Common myeloid progenitor, CD34-positive (primary cell): ENCODE results near the gene MEX3A. TPM values are rescaled to one million over a fixed set of nuclear protein-coding genes. Genes with fewer than 3 reads are reported as not detected.
A peak's percentile ranks its signal among the peaks of the same experiment; 100 is the strongest.

Experiments used
- CTCF ChIA-PET: fragments of 350-600 bp; sonication (Branson Sonifier 250); formaldehyde crosslinking; loops from one replicate; lab custom pipeline; 2021; ENCODE audit warnings: antibody characterized with exemption; lab: Charles Lee
- POLR2A ChIA-PET: fragments of 350-600 bp; sonication (Branson Sonifier 250); formaldehyde crosslinking; loops from one replicate; lab custom pipeline; 2021; ENCODE audit warnings: antibody characterized with exemption; lab: Charles Lee
- DNase-seq, 3 donors: peaks; one replicate each; pipeline versions ENCODE4 v3.0.0 to v3.0.0-alpha.2; 2013
- H3K27ac ChIP-seq, 2 experiments: 1 replicate in 1 of 2; 2 replicates in 1 of 2; pipeline ENCODE4 v1.7.0; 2013; ENCODE audit warnings: inconsistent platforms in 2 of 2, low read length in 2 of 2, mild to moderate bottlenecking in 2 of 2, low read depth in 1 of 2, moderate library complexity in 1 of 2; ENCODE audit not compliant: severe bottlenecking in 2 of 2, insufficient read depth in 1 of 2, poor library complexity in 1 of 2
- H3K27me3 ChIP-seq, 5 experiments: replicated peaks in 2 of 5; 1 replicate in 3 of 5; 2 replicates in 2 of 5; pipeline versions ENCODE4 v1.6.1 to v1.7.0; 2013; ENCODE audit warnings: low read length in 4 of 5, mild to moderate bottlenecking in 2 of 5, moderate library complexity in 2 of 5, inconsistent platforms in 1 of 5; ENCODE audit not compliant: insufficient read depth in 5 of 5, control insufficient read depth in 4 of 5
- H3K36me3 ChIP-seq, 4 experiments: 1 replicate in 2 of 4; 2 replicates in 2 of 4; pipeline versions ENCODE4 v1.6.1 to v1.7.0; 2013; ENCODE audit warnings: low read length in 3 of 4, control low read depth in 1 of 4, mild to moderate bottlenecking in 1 of 4; ENCODE audit not compliant: control insufficient read depth in 4 of 4, insufficient read depth in 4 of 4
- H3K4me1 ChIP-seq, 4 experiments: 1 replicate in 3 of 4; 2 replicates in 1 of 4; pipeline versions ENCODE4 v1.6.1 to v1.7.1; 2013; ENCODE audit warnings: low read length in 3 of 4, mild to moderate bottlenecking in 3 of 4, control low read depth in 1 of 4, inconsistent platforms in 1 of 4, moderate library complexity in 1 of 4; ENCODE audit not compliant: control insufficient read depth in 4 of 4, insufficient read depth in 4 of 4; ENCODE audit errors: control extremely low read depth in 1 of 4
- H3K4me3 ChIP-seq, 7 experiments: 1 replicate in 4 of 7; 2 replicates in 3 of 7; pipeline versions ENCODE4 v1.5.1 to v1.7.0; 2013; ENCODE audit warnings: mild to moderate bottlenecking in 7 of 7, low read length in 6 of 7, moderate library complexity in 6 of 7, inconsistent platforms in 2 of 7, low read depth in 2 of 7, control low read depth in 1 of 7; ENCODE audit not compliant: insufficient read depth in 4 of 7, control insufficient read depth in 1 of 7; ENCODE audit errors: extremely low read depth in 1 of 7
- H3K9me3 ChIP-seq, 5 experiments: 1 replicate in 4 of 5; 2 replicates in 1 of 5; pipeline versions ENCODE4 v1.6.1 to v1.7.1; 2013; ENCODE audit warnings: low read length in 4 of 5, mild to moderate bottlenecking in 2 of 5, inconsistent platforms in 1 of 5, low read depth in 1 of 5, moderate library complexity in 1 of 5; ENCODE audit not compliant: control insufficient read depth in 4 of 5, insufficient read depth in 2 of 5; ENCODE audit errors: control extremely low read depth in 1 of 5
- WGBS: methylation state at CpG from one replicate; pipeline ENCODE4 v1.1.5; 2013; ENCODE audit not compliant: insufficient coverage; 5-methylcytosine and 5-hydroxymethylcytosine counted together
- polyA plus RNA-seq: library from polyadenylated mRNA; unstranded; fragments of 120-200 nt; gene quantifications from one replicate; pipeline ENCODE4 v1.2.1, GENCODE V29; 2013

The MEX3A gene
- polyA plus RNA-seq = 4.1 TPM

GRCh38 chr1:156082309-156083091 is at the start of gene MEX3A:
MEX3A (minus strand) TSS chr1:156082465; CDS start chr1:156081998, 467 bp downstream.
- Histone ChIP-seq H3K4me3 (peak within 1 kb of the TSS; percentile 71 to 97 (median 81)), H3K36me3 (no peaks in the 10 kb centered on the region), H3K27me3 (no peaks in the 10 kb centered on the region), H3K27ac (no peak within 1 kb of the TSS), H3K9me3 (no peaks in the 10 kb centered on the region), H3K4me1 (peaks cover 0 to 27% (median 15%) of the 10 kb centered on the region in 4 experiments)
- ChIA-PET POLR2A (interaction anchor here (0.6 kb wide), 2 partner anchors 52 to 130 kb away, joined by 3 to 4 read pairs; partner anchors contain the start of gene PMF1), CTCF (interaction anchor here (1.6 to 29.6 kb wide), 2 partner anchors 14 to 45 kb away, joined by 7 to 1191 read pairs; partner anchors contain the start of gene LMNA)
- DNase-seq = peak; percentile 49 to 66 (median 55)
- WGBS = 1% methylated on average over 37 of the region's 62 CpGs

- WGBS = 83% methylated on average over 6 of the region's 6 CpGs
- H3K4me3 ChIP-seq = no peak overlapping the region
- POLR2A ChIA-PET = interaction anchor here (3.1 kb wide), 1 partner anchor 33 kb away, joined by 18 read pairs; no protein-coding TSS in a partner anchor
- H3K4me1 ChIP-seq = peaks cover 5 to 47% (median 42%) of the 10 kb centered on the region in 4 experiments
- no peak for DNase-seq
- CTCF ChIA-PET = interaction anchor here (0.9 to 33.0 kb wide), 10 partner anchors 9 to 188 kb away, joined by 3 to 1191 read pairs (median 5); partner anchors contain the start of genes LMNA, MEX3A and PMF1
- H3K27me3 ChIP-seq = no peaks in the 10 kb centered on the region
- peaks cover 0 to 32% (median 2%) of the 10 kb centered on the region in 4 experiments for H3K36me3 ChIP-seq
- no peak overlapping the region for H3K27ac ChIP-seq
- no peaks in the 10 kb centered on the region for H3K9me3 ChIP-seq
Measured at GRCh38 chr1:156130578-156130942, 48.3 kb upstream of the MEX3A start.

GRCh38 chr1:156129687-156130577 is 47.7 kb upstream of the MEX3A start:
- H3K27me3 ChIP-seq = no peaks in the 10 kb centered on the region
- WGBS = 50% methylated on average over 4 of the region's 7 CpGs
- ChIA-PET POLR2A (interaction anchor here (3.1 kb wide), 1 partner anchor 32 kb away, joined by 18 read pairs; no protein-coding TSS in a partner anchor), CTCF (interaction anchor here (0.6 to 33.0 kb wide), 17 partner anchors 10 to 189 kb away, joined by 3 to 1191 read pairs (median 4); partner anchors contain the start of genes LMNA, MEX3A, PMF1 and RAB25)
- H3K4me1 ChIP-seq = peaks cover 5 to 53% (median 48%) of the 10 kb centered on the region in 4 experiments
- H3K36me3 ChIP-seq = peaks cover 0 to 26% (median 2%) of the 10 kb centered on the region in 4 experiments
- DNase-seq = peak in 2 of 3 donors; percentile 67 to 73
- no peak overlapping the region for H3K4me3 ChIP-seq
- no peaks in the 10 kb centered on the region for H3K9me3 ChIP-seq
- H3K27ac ChIP-seq = no peak overlapping the region

GRCh38 chr1:156128654-156129597 is 46.7 kb upstream of the MEX3A start:
- no peak for DNase-seq
- Histone ChIP-seq H3K4me1 (peaks cover 5 to 62% (median 56%) of the 10 kb centered on the region in 4 experiments), H3K27me3 (no peaks in the 10 kb centered on the region), H3K9me3 (no peaks in the 10 kb centered on the region), H3K4me3 (no peak overlapping the region), H3K27ac (no peak overlapping the region), H3K36me3 (peaks cover 0 to 16% (median 2%) of the 10 kb centered on the region in 4 experiments)
- ChIA-PET POLR2A (interaction anchor here (1.9 to 3.1 kb wide), 2 partner anchors 31 to 84 kb away, joined by 6 to 18 read pairs; partner anchors contain the start of gene PMF1), CTCF (interaction anchor here (1.0 to 33.0 kb wide), 16 partner anchors 8 to 190 kb away, joined by 3 to 1191 read pairs (median 6); partner anchors contain the start of genes LMNA, MEX3A and PMF1)
- WGBS = 91% methylated on average over 4 of the region's 8 CpGs

GRCh38 chr1:156128308-156128653 is 46.0 kb upstream of the MEX3A start:
- ChIA-PET POLR2A (interaction anchor here (1.9 to 3.1 kb wide), 2 partner anchors 31 to 85 kb away, joined by 6 to 18 read pairs; partner anchors contain the start of gene PMF1), CTCF (interaction anchor here (1.2 to 33.0 kb wide), 8 partner anchors 9 to 191 kb away, joined by 3 to 1191 read pairs (median 11); partner anchors contain the start of genes LMNA and MEX3A)
- no peak for DNase-seq
- H3K27me3 ChIP-seq = no peaks in the 10 kb centered on the region
- H3K4me3 ChIP-seq = no peak overlapping the region
- H3K4me1 ChIP-seq = peaks cover 5 to 68% (median 62%) of the 10 kb centered on the region in 4 experiments
- H3K27ac ChIP-seq = no peak overlapping the region
- WGBS = 93% methylated on average over 1 of the region's 2 CpGs
- H3K36me3 ChIP-seq = peaks cover 0 to 12% (median 2%) of the 10 kb centered on the region in 4 experiments
- no peaks in the 10 kb centered on the region for H3K9me3 ChIP-seq
